Epidermal melanocyte (primary cell): Measurements from ENCODE around the gene HOXA9.
A peak's percentile ranks its signal among the peaks of the same experiment; 100 is the strongest.

ENCODE experiments used
- DNase-seq: peaks from one replicate; pipeline ENCODE4 v3.0.0; 2011; ENCODE audit warnings: low spot score; ENCODE audit not compliant: insufficient read length

Gene HOXA9

GRCh38 chr7:27129729-27130539 lies 35.4 kb downstream of the HOXA9 start:
- no peak for DNase-seq

DNA sequence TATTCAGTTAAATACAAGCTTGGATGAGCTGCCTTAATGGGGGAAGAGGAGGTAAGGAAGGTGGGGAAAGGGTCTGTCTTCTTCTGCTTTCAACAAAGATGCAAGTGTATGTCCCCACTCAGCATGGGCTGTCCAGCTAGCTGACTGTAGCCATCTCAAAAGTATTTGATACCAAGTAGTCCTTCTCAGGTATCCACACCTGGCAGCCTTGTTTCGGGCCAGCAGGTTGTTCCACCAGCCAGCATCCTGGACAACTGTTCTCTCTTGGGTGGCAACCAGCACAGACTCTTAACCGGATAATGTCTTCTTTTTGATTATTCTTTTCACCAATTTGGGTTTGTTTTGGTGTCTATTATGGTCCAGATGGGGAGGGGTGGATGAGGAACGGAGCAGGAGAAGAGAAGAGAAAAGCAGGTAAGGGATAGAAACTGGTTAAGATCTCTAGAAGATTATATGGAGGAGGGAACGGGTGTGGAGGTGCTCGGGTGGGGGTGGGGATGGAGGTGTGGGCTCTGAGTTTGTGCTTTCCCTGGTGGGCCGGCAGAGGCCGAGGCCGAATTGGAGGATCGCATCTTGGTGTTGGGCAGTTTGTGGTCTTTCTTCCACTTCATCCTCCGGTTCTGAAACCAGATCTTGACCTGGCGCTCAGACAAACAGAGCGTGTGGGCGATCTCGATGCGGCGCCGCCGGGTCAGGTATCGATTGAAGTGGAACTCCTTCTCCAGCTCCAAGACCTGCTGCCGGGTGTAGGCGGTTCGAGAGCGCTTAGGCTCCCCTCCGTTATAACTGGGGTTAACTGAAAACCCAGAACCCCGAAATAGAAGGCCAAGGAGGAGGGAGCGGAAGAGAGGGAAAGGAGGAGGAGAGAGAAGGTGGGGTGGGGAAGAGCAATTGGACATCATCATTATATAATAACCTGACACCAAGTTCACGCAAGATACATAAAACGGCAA lies 36.3 kb downstream of the HOXA9 start:
- no peak for DNase-seq

DNA sequence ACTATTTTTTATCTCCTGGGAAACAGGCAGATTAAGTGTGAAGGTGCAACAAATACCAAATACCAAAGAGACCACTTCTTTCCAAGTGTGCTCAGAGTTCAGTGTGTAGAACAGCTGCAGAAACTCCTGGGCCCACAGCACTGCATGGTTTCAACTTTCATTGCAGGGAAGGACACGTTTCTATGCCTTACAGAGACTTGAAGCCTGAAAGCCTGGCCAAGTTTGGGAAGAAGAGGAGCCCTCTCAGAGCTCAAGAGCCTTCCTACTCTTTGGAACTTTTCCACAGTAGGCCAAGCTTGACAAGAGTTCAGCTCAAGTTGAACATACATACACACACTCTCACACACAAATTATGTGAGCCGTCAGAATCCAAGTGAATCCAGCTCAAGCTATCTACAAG lies 37.3 kb downstream of the HOXA9 start:
- DNase-seq, result no peak

- no peak for DNase-seq
Measured at GRCh38 chr7:27126596-27127327, 38.6 kb downstream of the HOXA9 start.

GRCh38 chr7:27125986-27126394 lies 39.3 kb downstream of the HOXA9 start:
- no peak for DNase-seq

GRCh38 chr7:27124902-27125689 lies 40.2 kb downstream of the HOXA9 start:
- no peak for DNase-seq

- DNase-seq, result no peak
Measured at GRCh38 chr7:27124096-27124901, 41.0 kb downstream of the HOXA9 start.

GRCh38 chr7:27123477-27124053 lies 41.8 kb downstream of the HOXA9 start:
- no peak for DNase-seq

GRCh38 chr7:27123007-27123476 lies 42.3 kb downstream of the HOXA9 start:
- peak; percentile 95 for DNase-seq

DNA sequence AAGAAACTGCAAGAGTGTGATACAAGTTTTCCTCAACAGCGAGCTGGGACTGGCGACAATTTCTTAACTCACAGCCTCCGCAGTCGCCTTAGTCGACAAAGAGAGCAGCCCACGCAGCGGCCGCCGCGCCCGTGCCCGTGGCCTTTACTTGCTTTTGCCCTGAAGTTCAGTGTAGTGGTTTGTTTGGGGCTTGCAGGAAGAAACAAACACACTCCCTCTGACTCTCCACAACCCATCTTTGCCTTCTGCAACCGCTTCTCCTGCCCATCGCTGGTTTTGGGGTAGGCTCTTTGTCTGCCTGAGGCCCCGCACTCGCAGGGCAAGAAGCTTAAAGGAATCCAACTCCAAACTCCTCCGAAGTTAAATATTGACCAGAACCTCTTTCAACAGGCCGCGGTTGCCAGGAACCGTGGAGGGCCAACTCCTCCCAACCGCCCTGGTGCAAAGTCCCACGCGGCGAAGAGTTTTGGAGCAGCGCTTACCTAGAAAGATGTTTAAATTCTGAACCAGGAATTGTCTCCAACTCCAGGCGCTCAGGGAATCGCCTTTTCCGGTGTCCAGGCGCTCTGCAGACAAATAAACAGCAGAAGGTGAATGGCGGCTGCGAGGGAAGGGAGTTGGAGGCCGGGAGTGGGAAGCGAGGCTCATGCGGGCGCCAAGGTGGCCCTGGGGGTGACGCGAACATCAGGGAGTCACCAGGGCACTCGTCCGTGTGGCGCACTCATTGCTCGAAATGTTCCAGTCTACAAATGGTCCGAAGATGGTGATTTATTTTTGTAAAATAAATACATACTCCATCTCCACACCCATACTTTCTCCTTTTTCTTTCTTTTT lies 43.0 kb downstream of the HOXA9 start:
- no peak for DNase-seq

DNA sequence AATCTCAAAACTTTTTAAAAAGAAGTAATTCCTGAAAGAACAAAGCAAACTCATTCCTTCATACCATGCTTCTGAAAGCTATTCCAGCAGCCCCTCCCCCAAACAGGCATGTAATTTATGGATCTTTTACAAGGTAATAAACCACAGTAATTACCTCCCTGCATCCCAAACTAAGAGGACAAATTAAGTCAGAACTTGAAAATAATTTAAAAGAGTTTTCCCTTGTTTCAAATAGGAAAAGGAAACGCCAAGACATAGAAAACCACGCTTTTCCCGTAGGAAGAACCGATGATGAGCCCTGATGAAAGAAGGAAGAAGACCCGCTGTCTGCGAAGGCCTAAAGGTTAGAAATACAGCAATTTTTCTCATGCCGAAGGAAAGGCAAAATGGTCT lies 43.7 kb downstream of the HOXA9 start:
- no peak for DNase-seq

GRCh38 chr7:27119412-27119911 lies 45.9 kb downstream of the HOXA9 start:
- DNase-seq, result no peak

DNA sequence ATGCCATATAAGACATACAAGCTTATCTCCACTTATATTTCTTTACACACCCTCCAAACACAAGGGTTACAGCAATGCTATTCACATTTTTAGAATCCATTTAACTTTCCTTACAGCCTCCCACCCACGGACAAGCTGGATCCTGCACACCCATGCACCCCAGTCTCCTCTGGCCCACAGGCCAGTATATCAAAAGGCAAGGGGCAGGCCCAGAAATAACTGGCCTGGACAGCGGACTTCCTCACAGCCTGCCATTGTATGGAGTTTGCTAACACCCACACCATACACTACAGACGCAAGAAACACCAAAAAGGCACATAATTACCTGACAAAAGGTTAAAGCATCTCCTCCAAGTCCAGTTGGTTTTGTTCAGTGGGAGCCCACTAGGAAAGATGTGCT lies 46.8 kb downstream of the HOXA9 start:
- DNase-seq, result no peak

GRCh38 chr7:27117887-27118491 lies 47.3 kb downstream of the HOXA9 start:
- no peak for DNase-seq

- DNase-seq, result no peak
Measured at GRCh38 chr7:27116962-27117886, 48.1 kb downstream of the HOXA9 start.

- DNase-seq, result no peak
Measured at GRCh38 chr7:27116031-27116961, 49.0 kb downstream of the HOXA9 start.
